GM23248 (cell line): ENCODE results near the gene KIZ. TPM values are rescaled to one million over a fixed set of nuclear protein-coding genes. Genes with fewer than 3 reads are reported as not detected.

ENCODE experiments used
- DNase-seq: peaks from one replicate; pipeline ENCODE4 v3.0.0-alpha.2; 2015
- H2AFZ ChIP-seq: fragments of 200-600 bp; sonication (generic); 2 replicates; pipeline ENCODE4 v1.6.1; 2016; ENCODE audit warnings: antibody characterized with exemption
- H3F3A ChIP-seq: fragments of 200-600 bp; sonication (generic); 2 replicates; pipeline ENCODE4 v1.6.1; 2016; ENCODE audit warnings: mild to moderate bottlenecking, antibody characterized with exemption, mixed run types; ENCODE audit not compliant: insufficient read depth
- H3K27ac ChIP-seq: fragments of 200-600 bp; sonication (generic); 2 replicates; pipeline ENCODE4 v1.5.1; 2016; ENCODE audit warnings: mild to moderate bottlenecking
- H3K27me3 ChIP-seq: fragments of 200-600 bp; sonication (generic); replicated peaks from 2 replicates; pipeline ENCODE4 v1.6.1; 2016; ENCODE audit warnings: mild to moderate bottlenecking; ENCODE audit not compliant: insufficient read depth
- H3K36me3 ChIP-seq: fragments of 200-600 bp; sonication (generic); 2 replicates; pipeline ENCODE4 v1.6.1; 2016; ENCODE audit warnings: low read depth, mild to moderate bottlenecking
- H3K4me1 ChIP-seq: fragments of 200-600 bp; sonication (generic); 2 replicates; pipeline ENCODE4 v1.6.1; 2016; ENCODE audit warnings: mild to moderate bottlenecking; ENCODE audit not compliant: insufficient read depth
- H3K4me2 ChIP-seq: fragments of 200-600 bp; sonication (generic); one replicate; pipeline ENCODE4 v1.6.1; 2016; ENCODE audit warnings: mild to moderate bottlenecking; ENCODE audit not compliant: unreplicated experiment
- H3K4me3 ChIP-seq: fragments of 200-600 bp; sonication (generic); 2 replicates; pipeline ENCODE4 v1.5.1; 2016; ENCODE audit warnings: mild to moderate bottlenecking
- H3K79me2 ChIP-seq: fragments of 200-600 bp; sonication (generic); 2 replicates; pipeline ENCODE4 v1.6.1; 2016; ENCODE audit warnings: mild to moderate bottlenecking; ENCODE audit not compliant: insufficient read depth
- H3K9ac ChIP-seq: fragments of 200-600 bp; sonication (generic); 2 replicates; pipeline ENCODE4 v1.6.1; 2016; ENCODE audit warnings: mild to moderate bottlenecking
- H3K9me2 ChIP-seq: fragments of 200-600 bp; sonication (generic); 2 replicates; pipeline ENCODE4 v1.6.1; 2016; ENCODE audit warnings: mixed run types, mild to moderate bottlenecking, moderate library complexity; ENCODE audit not compliant: insufficient read depth
- H3K9me3 ChIP-seq: fragments of 200-600 bp; sonication (generic); one replicate; pipeline ENCODE4 v1.6.1; 2017; ENCODE audit warnings: low read depth
- H4K20me1 ChIP-seq: fragments of 200-600 bp; sonication (generic); 2 replicates; pipeline ENCODE4 v1.6.0; 2016; ENCODE audit not compliant: insufficient read depth
- EZH2 ChIP-seq: fragments of 200-600 bp; sonication (generic); IDR thresholded peaks from 2 replicates; pipeline ENCODE4 v1.6.1; 2018; ENCODE audit warnings: antibody characterized with exemption, mild to moderate bottlenecking; ENCODE audit not compliant: insufficient read depth, poor library complexity, severe bottlenecking
- EZH2phosphoT487 ChIP-seq: fragments of 200-600 bp; sonication (generic); IDR thresholded peaks from 2 replicates; pipeline ENCODE4 v1.6.1; 2018; ENCODE audit warnings: antibody characterized with exemption, moderate library complexity, mild to moderate bottlenecking, low read depth; ENCODE audit not compliant: insufficient read depth
- WGBS, 2 experiments: methylation state at CpG; one replicate each; pipeline ENCODE4 v1.1.6; 2015 to 2017; ENCODE audit warnings: low lambda C conversion rate in 2 of 2, low coverage in 1 of 2; ENCODE audit errors: missing lambda C conversion rate in 2 of 2; 5-methylcytosine and 5-hydroxymethylcytosine counted together
- in situ Hi-C: fragments of 300-500 bp; cut with MboI; formaldehyde crosslinking; loops from 2 replicates; pipeline ENCODE4 v1.15.0; 2020
- polyA plus RNA-seq: library from polyadenylated mRNA; unstranded; fragments of >200 nt; fragmentation: Nextera tagmentation; extraction: Ambion mirVana; gene quantifications from 2 replicates; pipeline ENCODE4 v1.2.1, GENCODE V29; 2016
- total RNA-seq: library from RNA; depleted of rRNA; stranded (reverse); fragments of >200 nt; shearing (Covaris generic); gene quantifications from 2 replicates; pipeline ENCODE4 v1.2.3, GENCODE V29; 2014

The KIZ gene
- total and polyA plus RNA-seq, 2 experiments from 2014 or later, result 15.4 to 24.5 TPM

GRCh38 chr20:21092806-21093205 is 33.1 kb upstream of the KIZ start:
- in situ Hi-C loops, result loop anchor here (10.0 kb wide), 1 partner anchor 58 kb away; no protein-coding TSS in a partner anchor
- no peaks in the 10 kb centered on the region for H3F3A ChIP-seq
- H3K4me1 ChIP-seq, result no peaks in the 10 kb centered on the region
- H3K4me2 ChIP-seq, result no peak overlapping the region
- H3K36me3 ChIP-seq, result no peaks in the 10 kb centered on the region
- no peaks in the 10 kb centered on the region for H3K9me3 ChIP-seq
- TF ChIP-seq EZH2phosphoT487, result no peak
- no peak for TF ChIP-seq EZH2
- peaks cover 45% of the 10 kb centered on the region for H3K27me3 ChIP-seq
- H3K4me3 ChIP-seq, result no peak overlapping the region
- DNase-seq, result no peak
- no peaks in the 10 kb centered on the region for H3K9me2 ChIP-seq
- H3K9ac ChIP-seq, result no peak overlapping the region
- H2AFZ ChIP-seq, result no peak overlapping the region
- no peaks in the 10 kb centered on the region for H3K79me2 ChIP-seq
- H3K27ac ChIP-seq, result no peak overlapping the region
- WGBS, 2 experiments, result 28 to 41% methylated on average over 3 of the region's 3 CpGs
- no peaks in the 10 kb centered on the region for H4K20me1 ChIP-seq

- 17 to 21% methylated on average over 10 of the region's 10 CpGs for WGBS, 2 experiments
- Histone ChIP-seq H3K27me3 (peaks cover 62% of the 10 kb centered on the region), H4K20me1 (no peaks in the 10 kb centered on the region), H3F3A (no peaks in the 10 kb centered on the region), H3K79me2 (no peaks in the 10 kb centered on the region), H3K4me1 (no peaks in the 10 kb centered on the region), H2AFZ (no peak overlapping the region), H3K9ac (no peak overlapping the region), H3K9me2 (no peaks in the 10 kb centered on the region), H3K4me3 (no peak overlapping the region), H3K27ac (no peak overlapping the region), H3K36me3 (no peaks in the 10 kb centered on the region), H3K9me3 (no peaks in the 10 kb centered on the region), H3K4me2 (no peak overlapping the region)
- TF ChIP-seq EZH2phosphoT487 (no peak), EZH2 (no peak)
- peak; percentile 48 for DNase-seq
- in situ Hi-C loops, result loop anchor here (10.0 kb wide), 1 partner anchor 62 kb away; no protein-coding TSS in a partner anchor
Measured at GRCh38 chr20:21096321-21097043, 29.4 kb upstream of the KIZ start.

- 0 out of 2 replicates have a peak overlapping the region, but pooled peaks have one; percentile 25 for H3K4me3 ChIP-seq
- peaks cover 86% of the 10 kb centered on the region for H3K27me3 ChIP-seq
- WGBS, 2 experiments, result 11 to 17% methylated on average over 42 to 46 of the region's 46 CpGs
- H3K4me2 ChIP-seq, result peak overlapping the region; percentile 45
- no peaks in the 10 kb centered on the region for H3F3A ChIP-seq
- H3K9ac ChIP-seq, result no peak overlapping the region
- H4K20me1 ChIP-seq, result no peaks in the 10 kb centered on the region
- DNase-seq, result no peak
- H3K9me3 ChIP-seq, result no peaks in the 10 kb centered on the region
- no peak overlapping the region for H2AFZ ChIP-seq
- no peaks in the 10 kb centered on the region for H3K4me1 ChIP-seq
- H3K27ac ChIP-seq, result no peak overlapping the region
- in situ Hi-C loops, result loop anchor here (10.0 kb wide), 1 partner anchor 65 kb away; no protein-coding TSS in a partner anchor
- H3K79me2 ChIP-seq, result no peaks in the 10 kb centered on the region
- H3K36me3 ChIP-seq, result no peaks in the 10 kb centered on the region
- H3K9me2 ChIP-seq, result no peaks in the 10 kb centered on the region
- no peak for TF ChIP-seq EZH2phosphoT487
- TF ChIP-seq EZH2, result peak; percentile 27
Measured at GRCh38 chr20:21099751-21100577, 25.9 kb upstream of the KIZ start.

- Histone ChIP-seq H3K4me1 (no peaks in the 10 kb centered on the region), H3K79me2 (no peaks in the 10 kb centered on the region), H4K20me1 (no peaks in the 10 kb centered on the region), H3K36me3 (no peaks in the 10 kb centered on the region), H3K9ac (no peak overlapping the region), H3K27ac (no peak overlapping the region), H3F3A (no peaks in the 10 kb centered on the region), H3K4me3 (peak overlapping the region; percentile 1; the same call in 1 of the 2 replicates), H3K9me2 (no peaks in the 10 kb centered on the region), H2AFZ (peak overlapping the region; percentile 35; the same call in 1 of the 2 replicates), H3K9me3 (no peaks in the 10 kb centered on the region), H3K27me3 (peaks cover 94% of the 10 kb centered on the region), H3K4me2 (no peak overlapping the region)
- peak; percentile 83; the same call in 1 of the 2 replicates for TF ChIP-seq EZH2phosphoT487
- peak; percentile 95 for TF ChIP-seq EZH2
- peak; percentile 26 for DNase-seq
- 7% methylated on average over 58 to 64 of the region's 64 CpGs for WGBS, 2 experiments
- in situ Hi-C loops, result no loop called here
Measured at GRCh38 chr20:21100578-21101452, 25.1 kb upstream of the KIZ start.
